KMS-11 (cell line): ENCODE measurements around the gene SUCLG2.

Experiments
- H2AFZ ChIP-seq: fragments of 200-600 bp; sonication (generic); 2 replicates; pipeline ENCODE4 v1.6.1; 2016; ENCODE audit warnings: antibody characterized with exemption, mixed run types, low read depth
- H3K27ac ChIP-seq: fragments of 200-600 bp; sonication (generic); 2 replicates; pipeline ENCODE4 v1.6.1; 2016; ENCODE audit warnings: mild to moderate bottlenecking, mixed run types
- H3K27me3 ChIP-seq: fragments of 200-600 bp; sonication (generic); 2 replicates; pipeline ENCODE4 v1.6.1; 2017; ENCODE audit warnings: mild to moderate bottlenecking, low read depth, mixed run types, moderate library complexity; ENCODE audit not compliant: insufficient read depth
- H3K36me3 ChIP-seq: fragments of 200-600 bp; sonication (generic); 2 replicates; pipeline ENCODE4 v1.6.1; 2017; ENCODE audit warnings: mild to moderate bottlenecking, mixed run types; ENCODE audit not compliant: insufficient read depth
- H3K4me1 ChIP-seq: fragments of 200-600 bp; sonication (generic); 2 replicates; pipeline ENCODE4 v1.6.1; 2016; ENCODE audit warnings: mild to moderate bottlenecking, low read depth, mixed run types; ENCODE audit not compliant: poor library complexity, severe bottlenecking
- H3K4me2 ChIP-seq: fragments of 200-600 bp; sonication (generic); 2 replicates; pipeline ENCODE4 v1.7.0; 2016; ENCODE audit warnings: mild to moderate bottlenecking, mixed run types
- H3K4me3 ChIP-seq: fragments of 200-600 bp; sonication (generic); IDR thresholded peaks from 2 replicates; pipeline ENCODE4 v1.6.1; 2017; ENCODE audit warnings: low read depth, low read length, mixed read lengths; ENCODE audit not compliant: insufficient read depth
- H3K79me2 ChIP-seq: fragments of 200-600 bp; sonication (generic); 2 replicates; pipeline ENCODE4 v1.6.1; 2016; ENCODE audit warnings: low read depth, mixed run types; ENCODE audit not compliant: insufficient read depth
- H3K9ac ChIP-seq: fragments of 200-600 bp; sonication (generic); 2 replicates; pipeline ENCODE4 v1.6.1; 2016; ENCODE audit warnings: mild to moderate bottlenecking, mixed run types
- H4K20me1 ChIP-seq: fragments of 200-600 bp; sonication (generic); 2 replicates; pipeline ENCODE4 v1.6.1; 2016; ENCODE audit warnings: mild to moderate bottlenecking, mixed run types; ENCODE audit not compliant: insufficient read depth
- CTCF ChIP-seq: fragments of 200-600 bp; sonication (generic); conservative IDR thresholded peaks from 2 replicates; pipeline ENCODE4 v1.6.1; 2017; ENCODE audit warnings: low read depth, mild to moderate bottlenecking, antibody characterized with exemption, low read length, moderate library complexity, mixed read lengths

SUCLG2 gene

GRCh38 chr3:67453628-67454027 is 200.8 kb downstream of the SUCLG2 start:
- TF ChIP-seq CTCF = no peak
- H3K36me3 ChIP-seq = no peaks in the 10 kb centered on the region

GRCh38 chr3:67450153-67450552 is 204.3 kb downstream of the SUCLG2 start:
- no peak overlapping the region for H2AFZ ChIP-seq
- H3K4me3 ChIP-seq = no peak overlapping the region
- H3K27ac ChIP-seq = no peak overlapping the region
- no peaks in the 10 kb centered on the region for H3K36me3 ChIP-seq
- no peaks in the 10 kb centered on the region for H4K20me1 ChIP-seq
- no peaks in the 10 kb centered on the region for H3K27me3 ChIP-seq
- H3K4me2 ChIP-seq = no peak overlapping the region
- no peak for TF ChIP-seq CTCF
- no peaks in the 10 kb centered on the region for H3K4me1 ChIP-seq
- H3K9ac ChIP-seq = no peak overlapping the region
- no peaks in the 10 kb centered on the region for H3K79me2 ChIP-seq

More at GRCh38 chr3:67453628-67454027, 200.8 kb downstream of the SUCLG2 start:
- Histone ChIP-seq H3K79me2 (no peaks in the 10 kb centered on the region), H3K27ac (no peak overlapping the region), H4K20me1 (no peaks in the 10 kb centered on the region), H3K27me3 (no peaks in the 10 kb centered on the region), H3K4me1 (no peaks in the 10 kb centered on the region), H2AFZ (no peak overlapping the region), H3K4me2 (no peak overlapping the region), H3K4me3 (no peak overlapping the region), H3K9ac (no peak overlapping the region)

GRCh38 chr3:67447393-67447792 is 207.0 kb downstream of the SUCLG2 start:
- Histone ChIP-seq H3K4me1 (no peaks in the 10 kb centered on the region), H3K27me3 (no peaks in the 10 kb centered on the region), H3K79me2 (no peaks in the 10 kb centered on the region), H3K36me3 (no peaks in the 10 kb centered on the region), H4K20me1 (no peaks in the 10 kb centered on the region), H3K27ac (no peak overlapping the region), H3K4me3 (no peak overlapping the region), H2AFZ (no peak overlapping the region), H3K9ac (no peak overlapping the region), H3K4me2 (no peak overlapping the region)
- TF ChIP-seq CTCF = no peak

GRCh38 chr3:67437789-67438188 is 216.6 kb downstream of the SUCLG2 start:
- no peak for TF ChIP-seq CTCF
- Histone ChIP-seq H3K36me3 (no peaks in the 10 kb centered on the region), H3K9ac (no peak overlapping the region), H4K20me1 (no peaks in the 10 kb centered on the region), H3K79me2 (no peaks in the 10 kb centered on the region), H3K27me3 (no peaks in the 10 kb centered on the region), H3K4me1 (no peaks in the 10 kb centered on the region), H3K4me2 (no peak overlapping the region), H2AFZ (no peak overlapping the region), H3K4me3 (no peak overlapping the region), H3K27ac (no peak overlapping the region)

- Histone ChIP-seq H3K27ac (no peak overlapping the region), H4K20me1 (no peaks in the 10 kb centered on the region), H3K79me2 (no peaks in the 10 kb centered on the region), H3K4me1 (no peaks in the 10 kb centered on the region), H2AFZ (no peak overlapping the region), H3K4me3 (no peak overlapping the region), H3K9ac (no peak overlapping the region), H3K27me3 (no peaks in the 10 kb centered on the region), H3K4me2 (no peak overlapping the region), H3K36me3 (no peaks in the 10 kb centered on the region)
- TF ChIP-seq CTCF = no peak
Observed at GRCh38 chr3:67437090-67437489, 217.3 kb downstream of the SUCLG2 start.
